ENCODE results near the gene KCNK18. TPM values are rescaled to one million over a fixed set of nuclear protein-coding genes. Genes with fewer than 3 reads are reported as not detected.

The KCNK18 gene
- total and polyA plus RNA-seq, 2 donors (not counting 3 experiments of a cell fraction or from before 2014, with no cell fraction given): not detected

DNA sequence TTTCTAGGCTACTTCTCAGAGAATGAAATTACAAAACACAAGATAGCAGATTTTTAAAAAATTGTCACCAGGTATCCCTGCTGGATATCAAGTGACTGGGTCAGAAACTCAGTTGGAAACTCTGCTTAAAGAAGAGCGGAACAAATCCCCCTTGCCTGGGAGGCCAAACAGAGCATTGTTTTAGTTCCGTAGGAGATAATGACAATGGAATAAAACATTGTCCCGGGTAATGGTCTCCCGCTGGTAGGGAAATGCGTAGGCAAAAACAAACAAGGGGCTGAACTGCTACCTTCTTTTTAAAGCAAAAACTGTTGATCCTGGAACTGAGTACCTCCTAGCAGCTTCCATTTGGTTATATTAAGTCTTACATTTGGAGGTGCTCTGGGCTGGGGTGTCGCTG is 37.9 kb upstream of the KCNK18 start:
- Histone ChIP-seq H3K4me2 (ENCODE audit: insufficient read depth, low read length) (no peak overlapping the region), H4K20me1 (replicated peaks; ENCODE audit: control insufficient read depth, extremely low read depth, insufficient read depth, low read length) (no peaks in the 10 kb centered on the region), H3K9me3 (replicated peaks; ENCODE audit: control insufficient read depth, insufficient read depth, low read length) (no peaks in the 10 kb centered on the region), H3K4me3 (replicated peaks in 1 of 3; ENCODE audit: insufficient read depth in 1 of 3, low read depth in 1 of 3, low read length in 3 of 3) (no peak overlapping the region), H3K9me1 (replicated peaks; ENCODE audit: control insufficient read depth, extremely low read depth, insufficient read depth, low read length) (no peaks in the 10 kb centered on the region), H3K27me3 (ENCODE audit: control insufficient read depth in 2 of 2, insufficient read depth in 2 of 2, low read length in 2 of 2) (peaks cover 62 to 67% of the 10 kb centered on the region in 2 experiments), H3K79me2 (ENCODE audit: control insufficient read depth, insufficient read depth, low read length) (no peaks in the 10 kb centered on the region), H3K27ac (ENCODE audit: insufficient read depth, low read depth, low read length) (no peak overlapping the region), H3K9ac (replicated peaks; ENCODE audit: extremely low read depth, insufficient read depth, low read length) (no peak overlapping the region), H3K36me3 (ENCODE audit: control insufficient read depth in 2 of 2, extremely low read depth in 1 of 2, insufficient read depth in 2 of 2, low read length in 2 of 2) (no peaks in the 10 kb centered on the region), H2AFZ (ENCODE audit: low read depth, low read length) (no peak overlapping the region), H3K4me1 (ENCODE audit: control insufficient read depth, extremely low read depth, insufficient read depth, low read length) (no peaks in the 10 kb centered on the region)
- POLR2A ChIA-PET: no interaction called here
- no peak for TF ChIP-seq FOS (IDR thresholded peaks at IDR 0.05; ENCODE audit: borderline replicate concordance, insufficient read depth, low read length)
- TF ChIP-seq EZH2 (IDR thresholded peaks at IDR 0.05; ENCODE audit: borderline replicate concordance, low read depth, low read length, severe bottlenecking): peak; percentile 62
- no peak for TF ChIP-seq POLR2A (IDR thresholded peaks at IDR 0.05; ENCODE audit: low read depth, low read length)
- TF ChIP-seq POLR2AphosphoS5 (IDR thresholded peaks at IDR 0.05; ENCODE audit: insufficient read depth, low read depth, low read length): no peak
- TF ChIP-seq MYC (IDR thresholded peaks at IDR 0.05; ENCODE audit: low read depth, low read length): no peak
- no peak for TF ChIP-seq GATA2 (IDR thresholded peaks at IDR 0.05; ENCODE audit: insufficient read depth, insufficient read length, low read depth, low read length)
- dilution Hi-C loops (cut with MboI; ENCODE audit: extremely low pct_ligation_motif_present, low sequenced_read_pairs) (loop anchor here (25.0 kb wide), 1 partner anchor 347 kb away; no protein-coding TSS in a partner anchor), intact Hi-C loops (cut with micrococcal nuclease) (no loop called here)
- BruUV-seq (replicated peaks): no TSS peak
- no peak for FAIRE-seq
- no peak for DNase-seq (ENCODE audit: low read depth, low spot score)
- CTCF ChIA-PET: interaction anchor here (0.8 to 2.5 kb wide), 3 partner anchors 8 to 15 kb away, joined by 4 to 14 read pairs (median 6); no protein-coding TSS in a partner anchor

DNA sequence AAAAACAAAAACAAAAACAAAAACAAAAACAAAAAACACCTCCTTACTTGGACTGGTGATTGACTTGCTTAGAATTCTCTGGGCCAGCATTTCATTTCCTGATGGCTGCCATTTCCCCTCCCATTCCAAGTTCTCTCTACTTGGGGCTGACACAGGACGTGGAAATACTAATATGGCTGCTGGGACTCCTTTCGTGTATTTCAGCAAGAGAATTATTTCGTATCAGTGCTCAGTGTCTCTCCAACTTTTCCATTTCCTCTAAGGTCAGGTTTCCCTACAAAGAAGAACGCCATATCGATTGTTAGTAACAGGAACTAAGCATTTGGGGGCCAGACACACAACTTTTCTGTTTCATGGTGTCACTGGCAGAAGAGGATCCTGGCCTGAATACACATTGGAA is 36.7 kb upstream of the KCNK18 start:
- no peaks in the 10 kb centered on the region for H3K79me2 ChIP-seq (ENCODE audit: control insufficient read depth, insufficient read depth, low read length)
- no peak overlapping the region for H3K4me2 ChIP-seq (ENCODE audit: insufficient read depth, low read length)
- FAIRE-seq: no peak
- dilution Hi-C loops (cut with MboI; ENCODE audit: extremely low pct_ligation_motif_present, low sequenced_read_pairs) (loop anchor here (25.0 kb wide), 1 partner anchor 348 kb away; no protein-coding TSS in a partner anchor), intact Hi-C loops (cut with micrococcal nuclease) (no loop called here)
- TF ChIP-seq EZH2 (IDR thresholded peaks at IDR 0.05; ENCODE audit: borderline replicate concordance, low read depth, low read length, severe bottlenecking) (no peak), FOS (IDR thresholded peaks at IDR 0.05; ENCODE audit: borderline replicate concordance, insufficient read depth, low read length) (no peak), JUN (IDR thresholded peaks at IDR 0.05; ENCODE audit: borderline replicate concordance, insufficient read depth, insufficient read length, low read depth) (no peak), POLR2AphosphoS5 (IDR thresholded peaks at IDR 0.05; ENCODE audit: insufficient read depth, low read depth, low read length) (no peak), GATA2 (IDR thresholded peaks at IDR 0.05; ENCODE audit: insufficient read depth, insufficient read length, low read depth, low read length) (no peak), POLR2A (IDR thresholded peaks at IDR 0.05; ENCODE audit: low read depth, low read length) (no peak), MYC (IDR thresholded peaks at IDR 0.05; ENCODE audit: low read depth, low read length) (no peak)
- TF ChIP-seq, protein P1, sequence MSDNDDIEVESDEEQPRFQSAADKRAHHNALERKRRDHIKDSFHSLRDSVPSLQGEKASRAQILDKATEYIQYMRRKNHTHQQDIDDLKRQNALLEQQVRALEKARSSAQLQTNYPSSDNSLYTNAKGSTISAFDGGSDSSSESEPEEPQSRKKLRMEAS (IDR thresholded peaks at IDR 0.05; ENCODE audit: insufficient read depth, insufficient read length): no peak
- TF ChIP-seq, protein P2, sequence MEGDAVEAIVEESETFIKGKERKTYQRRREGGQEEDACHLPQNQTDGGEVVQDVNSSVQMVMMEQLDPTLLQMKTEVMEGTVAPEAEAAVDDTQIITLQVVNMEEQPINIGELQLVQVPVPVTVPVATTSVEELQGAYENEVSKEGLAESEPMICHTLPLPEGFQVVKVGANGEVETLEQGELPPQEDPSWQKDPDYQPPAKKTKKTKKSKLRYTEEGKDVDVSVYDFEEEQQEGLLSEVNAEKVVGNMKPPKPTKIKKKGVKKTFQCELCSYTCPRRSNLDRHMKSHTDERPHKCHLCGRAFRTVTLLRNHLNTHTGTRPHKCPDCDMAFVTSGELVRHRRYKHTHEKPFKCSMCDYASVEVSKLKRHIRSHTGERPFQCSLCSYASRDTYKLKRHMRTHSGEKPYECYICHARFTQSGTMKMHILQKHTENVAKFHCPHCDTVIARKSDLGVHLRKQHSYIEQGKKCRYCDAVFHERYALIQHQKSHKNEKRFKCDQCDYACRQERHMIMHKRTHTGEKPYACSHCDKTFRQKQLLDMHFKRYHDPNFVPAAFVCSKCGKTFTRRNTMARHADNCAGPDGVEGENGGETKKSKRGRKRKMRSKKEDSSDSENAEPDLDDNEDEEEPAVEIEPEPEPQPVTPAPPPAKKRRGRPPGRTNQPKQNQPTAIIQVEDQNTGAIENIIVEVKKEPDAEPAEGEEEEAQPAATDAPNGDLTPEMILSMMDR (IDR thresholded peaks at IDR 0.05; ENCODE audit: extremely low read depth in 1 of 2, insufficient read depth in 1 of 2, low read depth in 1 of 2, low read length in 2 of 2): no peak
- H3K9me3 ChIP-seq (replicated peaks; ENCODE audit: control insufficient read depth, insufficient read depth, low read length): no peaks in the 10 kb centered on the region
- H3K4me3 ChIP-seq (replicated peaks in 1 of 3; ENCODE audit: insufficient read depth in 1 of 3, low read depth in 1 of 3, low read length in 3 of 3): no peak overlapping the region
- BruUV-seq (replicated peaks): no TSS peak
- no peaks in the 10 kb centered on the region for H4K20me1 ChIP-seq (replicated peaks; ENCODE audit: control insufficient read depth, extremely low read depth, insufficient read depth, low read length)
- no peak for DNase-seq (ENCODE audit: low read depth, low spot score)
- H3K36me3 ChIP-seq (ENCODE audit: control insufficient read depth in 2 of 2, extremely low read depth in 1 of 2, insufficient read depth in 2 of 2, low read length in 2 of 2): no peaks in the 10 kb centered on the region
- H3K27me3 ChIP-seq (ENCODE audit: control insufficient read depth in 2 of 2, insufficient read depth in 2 of 2, low read length in 2 of 2): peaks cover 70 to 79% of the 10 kb centered on the region in 2 experiments
- H3K9ac ChIP-seq (replicated peaks; ENCODE audit: extremely low read depth, insufficient read depth, low read length): no peak overlapping the region
- H3K4me1 ChIP-seq (ENCODE audit: control insufficient read depth, extremely low read depth, insufficient read depth, low read length): no peaks in the 10 kb centered on the region
- ChIA-PET POLR2A (no interaction called here), CTCF (no interaction called here)
- H2AFZ ChIP-seq (ENCODE audit: low read depth, low read length): no peak overlapping the region
- H3K9me1 ChIP-seq (replicated peaks; ENCODE audit: control insufficient read depth, extremely low read depth, insufficient read depth, low read length): no peaks in the 10 kb centered on the region
- H3K27ac ChIP-seq (ENCODE audit: insufficient read depth, low read depth, low read length): no peak overlapping the region
